HCT116 (cell line): ENCODE results near the gene ACSBG1.

Experiments used
- CEBPB ChIP-seq: IDR thresholded peaks from 2 replicates; pipeline ENCODE4 v1.6.1; 2012; ENCODE audit warnings: low read depth
- ELF1 ChIP-seq: IDR thresholded peaks from 2 replicates; pipeline ENCODE4 v1.6.1; 2012; ENCODE audit warnings: low read depth, borderline replicate concordance
- EZH2 ChIP-seq: fragments of 200-600 bp; sonication (generic); IDR thresholded peaks from 2 replicates; pipeline ENCODE4 v1.6.1; 2017; ENCODE audit warnings: antibody characterized with exemption, mixed run types
- JUND ChIP-seq: IDR thresholded peaks from 2 replicates; pipeline ENCODE4 v1.6.1; 2012
- POLR2A ChIP-seq: IDR thresholded peaks from 2 replicates; pipeline ENCODE4 v1.7.0; 2011; ENCODE audit warnings: borderline replicate concordance; ENCODE audit not compliant: insufficient read depth, insufficient read length; ENCODE audit errors: extremely low read depth
- POLR2AphosphoS5 ChIP-seq: IDR thresholded peaks from 2 replicates; pipeline ENCODE4 v1.6.1; 2011; ENCODE audit warnings: mild to moderate bottlenecking, low read depth, low read length, moderate library complexity
- SIN3A ChIP-seq: IDR thresholded peaks from 2 replicates; pipeline ENCODE4 v1.6.1; 2012; ENCODE audit warnings: low read depth
- SRF ChIP-seq: IDR thresholded peaks from 2 replicates; pipeline ENCODE4 v1.6.1; 2012; ENCODE audit warnings: low read depth
- ZFX ChIP-seq: fragments of 450-650 bp; IDR thresholded peaks from 2 replicates; pipeline ENCODE4 v1.6.1; 2017
- ZNF274 ChIP-seq: fragments of 200-500 bp; sonication (Bioruptor generic); IDR thresholded peaks from 2 replicates; pipeline ENCODE4 v1.6.1; 2014; ENCODE audit warnings: mild to moderate bottlenecking, low read depth, low read length, inconsistent platforms
- TF ChIP-seq, protein P1 (sequence below), 3 experiments: fragments of 200-600 bp in 1 of 3; sonication (generic) in 1 of 3; IDR thresholded peaks in 2 of 3; conservative IDR thresholded peaks in 1 of 3; 2 replicates each; pipeline ENCODE4 v1.5.1; 2012 to 2017; ENCODE audit warnings: low read depth in 2 of 3, low read length in 2 of 3, antibody characterized with exemption in 1 of 3, borderline replicate concordance in 1 of 3, control low read depth in 1 of 3, mild to moderate bottlenecking in 1 of 3, mixed read lengths in 1 of 3, mixed run types in 1 of 3, moderate library complexity in 1 of 3; ENCODE audit not compliant: insufficient read depth in 1 of 3
- TF ChIP-seq, protein P2 (sequence below): IDR thresholded peaks from 2 replicates; pipeline ENCODE4 v1.6.1; 2012; ENCODE audit warnings: low read depth
- TF ChIP-seq, protein P3 (sequence below): IDR thresholded peaks from 2 replicates; pipeline ENCODE4 v1.6.1; 2012
- TF ChIP-seq, protein P4 (sequence below): IDR thresholded peaks from 2 replicates; pipeline ENCODE4 v1.6.1; 2012

DNA sequence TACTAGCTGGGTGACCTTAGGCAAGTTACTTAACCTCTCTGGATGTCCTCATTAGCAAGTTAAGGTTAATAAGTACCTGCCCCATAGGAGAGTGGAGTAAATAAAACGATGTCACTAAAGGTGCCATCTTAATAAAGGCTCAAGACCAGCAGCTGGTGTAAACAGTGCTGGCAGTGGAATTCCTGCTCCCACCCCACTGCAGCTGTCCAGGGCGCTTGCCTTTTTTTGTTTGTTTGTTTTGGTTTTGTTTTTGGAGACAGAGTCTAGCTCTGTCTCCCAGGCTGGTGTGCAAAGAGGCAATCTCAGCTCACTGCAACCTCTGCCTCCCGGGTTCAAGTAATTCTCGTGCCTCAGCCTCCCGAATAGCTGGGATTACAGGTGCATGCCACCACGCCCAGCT lies 56.3 kb downstream of the ACSBG1 start:
- TF ChIP-seq, protein P1, sequence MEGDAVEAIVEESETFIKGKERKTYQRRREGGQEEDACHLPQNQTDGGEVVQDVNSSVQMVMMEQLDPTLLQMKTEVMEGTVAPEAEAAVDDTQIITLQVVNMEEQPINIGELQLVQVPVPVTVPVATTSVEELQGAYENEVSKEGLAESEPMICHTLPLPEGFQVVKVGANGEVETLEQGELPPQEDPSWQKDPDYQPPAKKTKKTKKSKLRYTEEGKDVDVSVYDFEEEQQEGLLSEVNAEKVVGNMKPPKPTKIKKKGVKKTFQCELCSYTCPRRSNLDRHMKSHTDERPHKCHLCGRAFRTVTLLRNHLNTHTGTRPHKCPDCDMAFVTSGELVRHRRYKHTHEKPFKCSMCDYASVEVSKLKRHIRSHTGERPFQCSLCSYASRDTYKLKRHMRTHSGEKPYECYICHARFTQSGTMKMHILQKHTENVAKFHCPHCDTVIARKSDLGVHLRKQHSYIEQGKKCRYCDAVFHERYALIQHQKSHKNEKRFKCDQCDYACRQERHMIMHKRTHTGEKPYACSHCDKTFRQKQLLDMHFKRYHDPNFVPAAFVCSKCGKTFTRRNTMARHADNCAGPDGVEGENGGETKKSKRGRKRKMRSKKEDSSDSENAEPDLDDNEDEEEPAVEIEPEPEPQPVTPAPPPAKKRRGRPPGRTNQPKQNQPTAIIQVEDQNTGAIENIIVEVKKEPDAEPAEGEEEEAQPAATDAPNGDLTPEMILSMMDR (IDR thresholded peaks at IDR 0.05 in 2 of 3, conservative IDR thresholded peaks at IDR 0.05 in 1 of 3; ENCODE audit: borderline replicate concordance in 1 of 3, insufficient read depth in 1 of 3, low read depth in 2 of 3, low read length in 2 of 3) = no peak
- TF ChIP-seq POLR2A = no peak
- TF ChIP-seq EZH2 = no peak
- TF ChIP-seq, protein P2, sequence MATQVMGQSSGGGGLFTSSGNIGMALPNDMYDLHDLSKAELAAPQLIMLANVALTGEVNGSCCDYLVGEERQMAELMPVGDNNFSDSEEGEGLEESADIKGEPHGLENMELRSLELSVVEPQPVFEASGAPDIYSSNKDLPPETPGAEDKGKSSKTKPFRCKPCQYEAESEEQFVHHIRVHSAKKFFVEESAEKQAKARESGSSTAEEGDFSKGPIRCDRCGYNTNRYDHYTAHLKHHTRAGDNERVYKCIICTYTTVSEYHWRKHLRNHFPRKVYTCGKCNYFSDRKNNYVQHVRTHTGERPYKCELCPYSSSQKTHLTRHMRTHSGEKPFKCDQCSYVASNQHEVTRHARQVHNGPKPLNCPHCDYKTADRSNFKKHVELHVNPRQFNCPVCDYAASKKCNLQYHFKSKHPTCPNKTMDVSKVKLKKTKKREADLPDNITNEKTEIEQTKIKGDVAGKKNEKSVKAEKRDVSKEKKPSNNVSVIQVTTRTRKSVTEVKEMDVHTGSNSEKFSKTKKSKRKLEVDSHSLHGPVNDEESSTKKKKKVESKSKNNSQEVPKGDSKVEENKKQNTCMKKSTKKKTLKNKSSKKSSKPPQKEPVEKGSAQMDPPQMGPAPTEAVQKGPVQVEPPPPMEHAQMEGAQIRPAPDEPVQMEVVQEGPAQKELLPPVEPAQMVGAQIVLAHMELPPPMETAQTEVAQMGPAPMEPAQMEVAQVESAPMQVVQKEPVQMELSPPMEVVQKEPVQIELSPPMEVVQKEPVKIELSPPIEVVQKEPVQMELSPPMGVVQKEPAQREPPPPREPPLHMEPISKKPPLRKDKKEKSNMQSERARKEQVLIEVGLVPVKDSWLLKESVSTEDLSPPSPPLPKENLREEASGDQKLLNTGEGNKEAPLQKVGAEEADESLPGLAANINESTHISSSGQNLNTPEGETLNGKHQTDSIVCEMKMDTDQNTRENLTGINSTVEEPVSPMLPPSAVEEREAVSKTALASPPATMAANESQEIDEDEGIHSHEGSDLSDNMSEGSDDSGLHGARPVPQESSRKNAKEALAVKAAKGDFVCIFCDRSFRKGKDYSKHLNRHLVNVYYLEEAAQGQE = no peak
- no peak for TF ChIP-seq SRF
- TF ChIP-seq, protein P3, sequence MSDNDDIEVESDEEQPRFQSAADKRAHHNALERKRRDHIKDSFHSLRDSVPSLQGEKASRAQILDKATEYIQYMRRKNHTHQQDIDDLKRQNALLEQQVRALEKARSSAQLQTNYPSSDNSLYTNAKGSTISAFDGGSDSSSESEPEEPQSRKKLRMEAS = no peak
- TF ChIP-seq POLR2AphosphoS5 = no peak
- TF ChIP-seq ELF1 = no peak
- TF ChIP-seq ZFX = no peak
- TF ChIP-seq SIN3A = no peak
- TF ChIP-seq ZNF274 = no peak
- no peak for TF ChIP-seq CEBPB
- TF ChIP-seq, protein P4, sequence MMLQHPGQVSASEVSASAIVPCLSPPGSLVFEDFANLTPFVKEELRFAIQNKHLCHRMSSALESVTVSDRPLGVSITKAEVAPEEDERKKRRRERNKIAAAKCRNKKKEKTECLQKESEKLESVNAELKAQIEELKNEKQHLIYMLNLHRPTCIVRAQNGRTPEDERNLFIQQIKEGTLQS = no peak
- no peak for TF ChIP-seq JUND
